Type B pancreatic cell (in vitro differentiated cells): ENCODE results near the gene HMCN2. TPM values are rescaled to one million over a fixed set of nuclear protein-coding genes. Genes with fewer than 3 reads are reported as not detected.
A peak's percentile ranks its signal among the peaks of the same experiment; 100 is the strongest.

Experiments used
- DNase-seq: peaks from one replicate; pipeline ENCODE4 v3.0.0; 2021; ENCODE audit warnings: mixed read lengths; ENCODE audit not compliant: unreplicated experiment; ENCODE audit errors: extremely low spot score
- H3K27ac Mint-ChIP-seq: 2 replicates; pipeline ENCODE4 v1.8.0; 2021; ENCODE audit warnings: mild to moderate bottlenecking, mixed read lengths
- H3K27me3 Mint-ChIP-seq: 2 replicates; pipeline ENCODE4 v1.8.0; 2021; ENCODE audit warnings: mixed read lengths
- H3K36me3 Mint-ChIP-seq: 2 replicates; pipeline ENCODE4 v1.8.0; 2021; ENCODE audit warnings: mixed read lengths
- H3K4me1 Mint-ChIP-seq: one replicate; pipeline ENCODE4 v1.8.0; 2021; ENCODE audit warnings: mixed read lengths; ENCODE audit not compliant: unreplicated experiment
- H3K4me3 Mint-ChIP-seq: 2 replicates; pipeline ENCODE4 v1.8.0; 2021; ENCODE audit warnings: mild to moderate bottlenecking, mixed read lengths
- H3K9me3 Mint-ChIP-seq: 2 replicates; pipeline ENCODE4 v1.8.0; 2021; ENCODE audit warnings: mixed read lengths
- total RNA-seq: library from RNA; stranded (reverse); gene quantifications from 2 replicates; pipeline ENCODE4 v1.2.1, GENCODE V29; 2021; ENCODE audit warnings: low replicate concordance
- TF ChIP-seq, protein P1 (sequence below): fragments of 200-600 bp; sonication (generic); conservative IDR thresholded peaks from 2 replicates; pipeline ENCODE4 v1.5.0; 2021; ENCODE audit warnings: antibody characterized with exemption, mild to moderate bottlenecking

The HMCN2 gene
- total RNA-seq, 1 donor from 2014 or later, result 0.12 TPM

DNA sequence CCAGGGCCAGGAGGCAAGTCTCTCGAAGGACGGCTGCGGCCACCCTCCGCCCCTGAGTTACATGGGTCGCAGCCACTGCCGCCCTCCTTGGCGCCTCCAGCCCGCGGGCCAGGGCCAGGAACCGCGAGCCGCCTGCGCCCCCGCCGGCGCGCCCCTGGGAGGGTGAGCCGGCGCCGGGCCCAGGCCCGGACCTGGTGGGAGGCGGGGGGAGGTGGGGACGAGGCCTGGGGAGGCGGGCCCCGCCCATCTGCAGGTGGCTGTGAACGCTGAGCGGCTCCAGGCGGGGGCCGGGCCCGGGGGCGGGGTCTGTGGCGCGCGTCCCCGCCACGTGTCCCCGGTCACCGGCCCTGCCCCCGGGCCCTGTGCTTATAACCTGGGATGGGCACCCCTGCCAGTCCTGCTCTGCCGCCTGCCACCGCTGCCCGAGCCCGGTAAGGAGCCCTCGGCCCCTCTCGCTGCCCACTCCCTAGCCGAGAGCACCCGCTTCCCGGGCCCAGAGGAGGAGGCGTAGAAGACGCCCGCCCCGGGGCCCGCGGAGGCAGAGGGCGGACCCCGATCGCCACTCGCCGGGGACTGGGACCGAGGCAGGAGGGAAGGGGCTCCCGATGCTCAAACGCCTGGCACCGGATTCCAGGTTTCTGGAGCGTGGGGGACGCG lies 179.1 kb downstream of the HMCN2 start, which contains the start of gene ASS1:
Gene ASS1 (plus strand): TSS at position 397 of the 657 bp plus-strand sequence. CDS start 7,268 bp downstream, outside the sequence.
- Mint-ChIP-seq H3K4me1 (peaks cover 20% of the 10 kb centered on the region), H3K36me3 (no peaks in the 10 kb centered on the region), H3K27ac (peak within 1 kb of the TSS; percentile 90), H3K27me3 (peaks cover 14% of the 10 kb centered on the region), H3K4me3 (peak within 1 kb of the TSS; percentile 87), H3K9me3 (peaks cover 5% of the 10 kb centered on the region)
- no peak for DNase-seq
- TF ChIP-seq, protein P1, sequence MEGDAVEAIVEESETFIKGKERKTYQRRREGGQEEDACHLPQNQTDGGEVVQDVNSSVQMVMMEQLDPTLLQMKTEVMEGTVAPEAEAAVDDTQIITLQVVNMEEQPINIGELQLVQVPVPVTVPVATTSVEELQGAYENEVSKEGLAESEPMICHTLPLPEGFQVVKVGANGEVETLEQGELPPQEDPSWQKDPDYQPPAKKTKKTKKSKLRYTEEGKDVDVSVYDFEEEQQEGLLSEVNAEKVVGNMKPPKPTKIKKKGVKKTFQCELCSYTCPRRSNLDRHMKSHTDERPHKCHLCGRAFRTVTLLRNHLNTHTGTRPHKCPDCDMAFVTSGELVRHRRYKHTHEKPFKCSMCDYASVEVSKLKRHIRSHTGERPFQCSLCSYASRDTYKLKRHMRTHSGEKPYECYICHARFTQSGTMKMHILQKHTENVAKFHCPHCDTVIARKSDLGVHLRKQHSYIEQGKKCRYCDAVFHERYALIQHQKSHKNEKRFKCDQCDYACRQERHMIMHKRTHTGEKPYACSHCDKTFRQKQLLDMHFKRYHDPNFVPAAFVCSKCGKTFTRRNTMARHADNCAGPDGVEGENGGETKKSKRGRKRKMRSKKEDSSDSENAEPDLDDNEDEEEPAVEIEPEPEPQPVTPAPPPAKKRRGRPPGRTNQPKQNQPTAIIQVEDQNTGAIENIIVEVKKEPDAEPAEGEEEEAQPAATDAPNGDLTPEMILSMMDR, result no peak

DNA sequence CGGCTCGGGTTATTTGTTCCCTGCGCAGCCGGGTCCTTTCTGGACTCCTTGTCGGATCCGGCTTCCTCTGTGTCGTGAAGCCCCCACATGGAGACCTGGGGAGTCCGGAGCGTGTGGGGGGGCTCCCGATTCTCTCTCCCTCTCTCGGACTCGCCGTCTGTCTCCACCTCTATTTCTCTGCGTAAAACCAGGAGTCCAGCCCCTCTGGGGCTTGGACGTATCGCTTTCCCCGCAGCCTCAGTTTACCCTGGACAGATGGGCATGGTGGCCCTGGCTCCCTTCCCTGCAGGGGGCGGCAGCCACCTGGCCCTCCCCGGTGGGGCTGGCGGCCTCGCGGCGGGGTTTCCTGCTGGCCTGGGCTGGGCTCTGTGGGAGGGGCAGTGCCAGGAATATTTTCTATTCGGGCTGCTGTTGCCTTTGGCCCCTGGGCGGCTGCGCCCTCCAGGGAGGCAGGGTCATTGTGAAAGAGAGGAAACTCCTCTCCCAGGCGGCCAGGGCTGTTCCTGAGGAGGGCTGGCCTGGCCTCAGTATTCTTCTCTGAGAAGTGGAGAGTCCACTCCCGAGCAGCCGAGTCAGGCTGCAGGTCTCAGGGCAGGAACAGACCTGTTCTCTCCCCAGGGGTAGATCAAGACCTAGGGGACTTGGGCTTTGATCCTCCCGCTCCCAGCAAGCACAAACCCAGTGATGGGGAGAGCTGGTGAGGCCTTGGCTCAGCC lies 179.9 kb downstream of the HMCN2 start:
- Mint-ChIP-seq H3K36me3 (no peaks in the 10 kb centered on the region), H3K9me3 (peaks cover 5% of the 10 kb centered on the region), H3K27me3 (peaks cover 14% of the 10 kb centered on the region), H3K4me3 (peak overlapping the region; percentile 87), H3K27ac (peak overlapping the region; percentile 90), H3K4me1 (peaks cover 20% of the 10 kb centered on the region)
- TF ChIP-seq, protein P1, result no peak
- no peak for DNase-seq

- H3K27ac Mint-ChIP-seq, result peak overlapping the region; percentile 90
Observed at GRCh38 chr9:130446101-130446861, 180.7 kb downstream of the HMCN2 start.

DNA sequence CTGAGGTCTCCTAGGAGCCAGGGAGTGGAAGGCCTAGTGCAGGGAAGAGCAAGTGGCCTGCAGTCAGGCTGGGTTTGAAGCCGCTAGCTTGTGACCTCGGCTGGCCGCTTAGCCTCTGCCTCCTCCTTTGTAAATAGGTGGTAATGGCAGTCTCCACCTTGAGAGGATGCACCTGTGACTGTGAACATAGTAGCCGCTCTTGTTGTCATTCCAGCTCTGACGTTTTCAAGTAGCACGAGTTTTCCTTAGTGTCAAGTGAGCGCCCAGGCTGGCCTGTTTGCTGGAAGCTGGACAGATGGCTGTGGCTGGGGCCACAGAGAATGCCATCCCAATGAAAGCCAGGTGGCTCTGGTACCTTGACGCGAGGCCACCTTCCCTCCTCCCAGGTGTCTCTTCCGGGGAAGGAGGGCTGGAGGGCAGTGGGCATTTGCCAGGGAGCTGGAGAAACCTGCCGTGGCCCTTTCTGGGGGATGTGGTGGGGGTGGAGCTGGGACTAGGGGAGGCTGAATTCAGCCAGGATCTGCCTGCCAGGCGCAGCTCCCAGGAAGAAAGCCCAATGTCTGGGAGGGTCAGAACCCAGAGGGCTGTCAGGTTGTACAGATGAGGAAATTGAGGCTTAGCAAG lies 181.7 kb downstream of the HMCN2 start:
- DNase-seq, result no peak
- TF ChIP-seq, protein P1, result no peak
- H3K9me3 Mint-ChIP-seq, result no peaks in the 10 kb centered on the region
- H3K4me3 Mint-ChIP-seq, result peak overlapping the region; percentile 76
- H3K36me3 Mint-ChIP-seq, result no peaks in the 10 kb centered on the region
- H3K27me3 Mint-ChIP-seq, result peaks cover 14% of the 10 kb centered on the region
- peak overlapping the region; percentile 90 for H3K27ac Mint-ChIP-seq
- peaks cover 20% of the 10 kb centered on the region for H3K4me1 Mint-ChIP-seq

More at GRCh38 chr9:130446101-130446861, 180.7 kb downstream of the HMCN2 start:
- Mint-ChIP-seq H3K36me3 (no peaks in the 10 kb centered on the region), H3K27me3 (peaks cover 14% of the 10 kb centered on the region), H3K4me1 (peaks cover 20% of the 10 kb centered on the region), H3K9me3 (peaks cover 3% of the 10 kb centered on the region), H3K4me3 (peak overlapping the region; percentile 87)
- TF ChIP-seq, protein P1, result no peak
- no peak for DNase-seq

DNA sequence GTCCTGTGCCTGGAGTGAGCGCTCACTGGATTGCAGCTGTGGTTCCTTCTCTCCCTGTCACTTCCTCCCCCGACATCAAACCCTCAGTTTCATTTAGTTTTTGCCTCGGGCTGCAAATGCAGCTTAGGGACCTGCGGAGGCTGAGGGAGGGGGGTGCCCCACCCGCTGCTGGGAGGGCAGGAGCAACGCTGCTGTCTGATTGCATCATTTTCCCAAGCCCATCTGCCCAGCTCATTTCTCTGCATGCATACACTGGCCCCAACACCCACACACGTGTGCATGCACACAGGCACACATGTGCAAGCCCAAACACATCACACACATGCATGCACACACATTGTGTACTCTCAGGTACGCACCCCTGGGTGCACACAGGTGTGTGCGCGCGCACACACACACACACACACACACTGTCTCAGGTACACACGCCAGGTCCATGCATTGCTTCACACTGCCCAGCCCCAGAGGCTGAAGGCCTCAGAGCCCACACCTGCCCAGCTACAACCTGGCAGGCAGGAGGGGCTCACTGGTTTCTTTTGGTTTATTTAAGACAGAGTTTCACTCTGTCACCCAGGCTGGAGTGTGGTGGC lies 182.6 kb downstream of the HMCN2 start:
- H3K4me1 Mint-ChIP-seq, result peaks cover 20% of the 10 kb centered on the region
- peak overlapping the region; percentile 77 for H3K27ac Mint-ChIP-seq
- H3K9me3 Mint-ChIP-seq, result no peaks in the 10 kb centered on the region
- H3K36me3 Mint-ChIP-seq, result no peaks in the 10 kb centered on the region
- DNase-seq, result no peak
- H3K4me3 Mint-ChIP-seq, result no peak overlapping the region
- H3K27me3 Mint-ChIP-seq, result peaks cover 14% of the 10 kb centered on the region
- TF ChIP-seq, protein P1, result no peak
